HEK293 (cell line): ENCODE results near the gene VPS33A.

ENCODE experiments used
- CTCF ChIA-PET: fragments of 350-600 bp; formaldehyde crosslinking; extraction: SDS; loops from one replicate; lab custom pipeline; 2021; ENCODE audit warnings: antibody characterized with exemption; lab: Yijun Ruan, JAX
- POLR2A ChIA-PET: fragments of 300-600 bp; formaldehyde crosslinking; extraction: SDS; loops from one replicate; lab custom pipeline; 2020; ENCODE audit warnings: antibody characterized with exemption, inconsistent platforms; lab: Yijun Ruan, JAX
- H3K27ac ChIP-seq: fragments of 200-500 bp; sonication (Bioruptor generic); 2 replicates; pipeline ENCODE4 v1.5.1; 2014; ENCODE audit warnings: low read depth, low read length, control low read depth, inconsistent platforms; ENCODE audit errors: extremely low read depth
- H3K36me3 ChIP-seq, 2 experiments: fragments of 200-500 bp in 1 of 2; sonication (Bioruptor generic) in 1 of 2; 1 replicate in 1 of 2; 2 replicates in 1 of 2; pipeline ENCODE4 v1.5.1; 2014 to 2017; ENCODE audit warnings: inconsistent platforms in 2 of 2, low read length in 2 of 2; ENCODE audit not compliant: control insufficient read depth in 2 of 2, insufficient read depth in 1 of 2
- H3K4me1 ChIP-seq: fragments of 200-500 bp; sonication (Bioruptor generic); 2 replicates; pipeline ENCODE4 v1.5.1; 2014; ENCODE audit warnings: mild to moderate bottlenecking, low read length, inconsistent platforms; ENCODE audit not compliant: control insufficient read depth, insufficient read depth
- H3K4me3 ChIP-seq: 2 replicates; pipeline ENCODE4 v1.5.1; 2011; ENCODE audit warnings: low read depth, mild to moderate bottlenecking, control low read depth, low read length, moderate library complexity
- H3K9me3 ChIP-seq: fragments of 200-500 bp; sonication (Bioruptor generic); 2 replicates; pipeline ENCODE4 v1.5.1; 2014; ENCODE audit warnings: low read depth, low read length, inconsistent platforms; ENCODE audit not compliant: control insufficient read depth, insufficient read depth
- KLF16 ChIP-seq: fragments of 450-650 bp; formaldehyde crosslinking; IDR thresholded peaks from 2 replicates; pipeline ENCODE4 v1.5.1; 2017; ENCODE audit warnings: missing biosample characterization, missing genetic modification characterization
- OSR2 ChIP-seq: fragments of 450-650 bp; formaldehyde crosslinking; IDR thresholded peaks from 2 replicates; pipeline ENCODE4 v1.5.1; 2016; ENCODE audit warnings: missing biosample characterization, missing genetic modification characterization
- SP7 ChIP-seq: fragments of 450-650 bp; formaldehyde crosslinking; IDR thresholded peaks from 2 replicates; pipeline ENCODE4 v1.5.1; 2016; ENCODE audit warnings: missing biosample characterization, missing genetic modification characterization
- TRIM28 ChIP-seq: IDR thresholded peaks from 2 replicates; pipeline ENCODE4 v1.6.1; 2011; ENCODE audit warnings: low read length, control low read depth, borderline replicate concordance
- YY1 ChIP-seq: fragments of 450-650 bp; formaldehyde crosslinking; IDR thresholded peaks from 2 replicates; pipeline ENCODE4 v1.5.1; 2018; ENCODE audit warnings: missing biosample characterization, missing genetic modification characterization
- ZBTB21 ChIP-seq: fragments of 450-650 bp; formaldehyde crosslinking; IDR thresholded peaks from 2 replicates; pipeline ENCODE4 v1.5.1; 2017; ENCODE audit warnings: missing biosample characterization, missing genetic modification characterization
- ZNF132 ChIP-seq: fragments of 450-650 bp; formaldehyde crosslinking; IDR thresholded peaks from 2 replicates; pipeline ENCODE4 v1.5.1; 2017; ENCODE audit warnings: missing biosample characterization, missing genetic modification characterization, borderline replicate concordance
- ZNF16 ChIP-seq: fragments of 450-650 bp; formaldehyde crosslinking; IDR thresholded peaks from 2 replicates; pipeline ENCODE4 v1.5.1; 2016; ENCODE audit warnings: low read depth, missing biosample characterization, missing genetic modification characterization
- ZNF302 ChIP-seq: fragments of 450-650 bp; formaldehyde crosslinking; IDR thresholded peaks from 2 replicates; pipeline ENCODE4 v1.5.1; 2016; ENCODE audit warnings: missing biosample characterization, missing genetic modification characterization, low read depth
- ZNF335 ChIP-seq: fragments of 450-650 bp; formaldehyde crosslinking; conservative IDR thresholded peaks from 2 replicates; pipeline ENCODE4 v1.5.1; 2016; ENCODE audit warnings: missing biosample characterization, missing genetic modification characterization
- ZNF350 ChIP-seq: fragments of 450-650 bp; formaldehyde crosslinking; IDR thresholded peaks from 2 replicates; pipeline ENCODE4 v1.5.0; 2017; ENCODE audit warnings: missing biosample characterization, mild to moderate bottlenecking, missing genetic modification characterization
- ZNF426 ChIP-seq: fragments of 450-650 bp; formaldehyde crosslinking; IDR thresholded peaks from 2 replicates; pipeline ENCODE4 v1.5.1; 2017; ENCODE audit warnings: missing biosample characterization, missing genetic modification characterization, mild to moderate bottlenecking, inconsistent platforms, moderate library complexity
- ZNF558 ChIP-seq: fragments of 450-650 bp; formaldehyde crosslinking; IDR thresholded peaks from 2 replicates; pipeline ENCODE4 v1.5.1; 2016; ENCODE audit warnings: missing biosample characterization, missing genetic modification characterization
- ZNF600 ChIP-seq: fragments of 450-650 bp; formaldehyde crosslinking; IDR thresholded peaks from 2 replicates; pipeline ENCODE4 v1.5.1; 2016; ENCODE audit warnings: missing biosample characterization, missing genetic modification characterization
- ZNF660 ChIP-seq: fragments of 450-650 bp; IDR thresholded peaks from 2 replicates; pipeline ENCODE4 v1.5.1; 2018; ENCODE audit warnings: missing biosample characterization, mild to moderate bottlenecking, missing genetic modification characterization
- ZNF707 ChIP-seq: fragments of 450-650 bp; formaldehyde crosslinking; IDR thresholded peaks from 2 replicates; pipeline ENCODE4 v1.5.1; 2016; ENCODE audit warnings: missing biosample characterization, missing genetic modification characterization
- ZNF747 ChIP-seq: fragments of 450-650 bp; formaldehyde crosslinking; IDR thresholded peaks from 2 replicates; pipeline ENCODE4 v1.5.1; 2016; ENCODE audit warnings: missing biosample characterization, missing genetic modification characterization
- ZNF785 ChIP-seq: fragments of 450-650 bp; formaldehyde crosslinking; IDR thresholded peaks from 2 replicates; pipeline ENCODE4 v1.5.1; 2016; ENCODE audit warnings: missing biosample characterization, missing genetic modification characterization
- ZSCAN30 ChIP-seq: fragments of 450-650 bp; IDR thresholded peaks from 2 replicates; pipeline ENCODE4 v1.5.1; 2018; ENCODE audit warnings: missing biosample characterization, mild to moderate bottlenecking, missing genetic modification characterization, moderate library complexity
- TF ChIP-seq, protein P1 (sequence below): fragments of 450-650 bp; formaldehyde crosslinking; IDR thresholded peaks from 2 replicates; pipeline ENCODE4 v1.5.1; 2017; ENCODE audit warnings: missing biosample characterization, missing genetic modification characterization
- TF ChIP-seq, protein P2 (sequence below): fragments of 450-650 bp; formaldehyde crosslinking; IDR thresholded peaks from 2 replicates; pipeline ENCODE4 v1.5.1; 2016; ENCODE audit warnings: missing biosample characterization, missing genetic modification characterization, borderline replicate concordance
- TF ChIP-seq, protein P3 (sequence below): fragments of 450-650 bp; formaldehyde crosslinking; IDR thresholded peaks from 2 replicates; pipeline ENCODE4 v1.5.1; 2016; ENCODE audit warnings: missing biosample characterization, missing genetic modification characterization
- TF ChIP-seq, protein P4 (sequence below): fragments of 450-650 bp; formaldehyde crosslinking; IDR thresholded peaks from 2 replicates; pipeline ENCODE4 v1.5.1; 2016; ENCODE audit warnings: missing biosample characterization, missing genetic modification characterization

The VPS33A gene

DNA sequence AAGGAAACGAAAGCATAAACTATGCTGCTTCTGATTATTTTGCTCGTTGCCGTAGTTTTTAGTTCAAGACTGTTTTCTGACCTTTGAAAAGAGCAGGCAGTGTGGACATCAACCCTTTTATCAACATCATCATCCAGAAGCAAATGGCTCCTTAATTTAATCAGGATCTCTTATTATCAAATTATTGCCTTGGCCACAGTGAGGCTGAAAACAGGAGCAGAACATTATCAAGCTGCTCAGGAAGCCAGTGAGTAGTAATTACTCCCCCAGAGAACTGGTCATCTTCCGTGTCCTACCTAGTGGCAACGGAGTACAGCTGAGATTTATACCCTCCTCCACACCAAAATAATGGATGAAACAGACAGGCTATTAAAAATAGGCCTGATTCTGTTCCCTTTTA lies 38.2 kb downstream of the VPS33A start (continued):
- TF ChIP-seq, protein P1, sequence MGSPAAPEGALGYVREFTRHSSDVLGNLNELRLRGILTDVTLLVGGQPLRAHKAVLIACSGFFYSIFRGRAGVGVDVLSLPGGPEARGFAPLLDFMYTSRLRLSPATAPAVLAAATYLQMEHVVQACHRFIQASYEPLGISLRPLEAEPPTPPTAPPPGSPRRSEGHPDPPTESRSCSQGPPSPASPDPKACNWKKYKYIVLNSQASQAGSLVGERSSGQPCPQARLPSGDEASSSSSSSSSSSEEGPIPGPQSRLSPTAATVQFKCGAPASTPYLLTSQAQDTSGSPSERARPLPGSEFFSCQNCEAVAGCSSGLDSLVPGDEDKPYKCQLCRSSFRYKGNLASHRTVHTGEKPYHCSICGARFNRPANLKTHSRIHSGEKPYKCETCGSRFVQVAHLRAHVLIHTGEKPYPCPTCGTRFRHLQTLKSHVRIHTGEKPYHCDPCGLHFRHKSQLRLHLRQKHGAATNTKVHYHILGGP (tag by site-specific recombination): no peak
- TF ChIP-seq TRIM28 (no peak), YY1 (tag by site-specific recombination) (no peak)

DNA sequence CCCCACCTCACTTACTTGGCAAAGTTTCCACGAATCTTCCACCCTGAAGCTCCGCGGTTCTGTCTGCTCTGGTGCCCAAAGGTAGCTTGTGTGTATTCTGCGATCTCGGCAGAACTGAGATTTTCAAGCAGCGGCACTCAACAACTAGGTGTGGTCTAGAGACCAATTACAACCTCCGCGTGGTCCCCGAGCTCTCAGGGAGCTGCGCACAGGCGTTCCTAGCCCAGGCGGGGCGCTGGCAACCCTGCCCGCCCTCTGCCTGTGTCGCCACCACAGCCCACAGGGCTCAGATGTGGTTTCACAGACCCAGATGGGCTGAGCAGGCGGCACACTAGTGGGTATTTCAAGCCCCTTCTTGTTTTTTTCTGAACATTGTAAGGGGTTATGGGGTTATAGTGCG lies 39.0 kb downstream of the VPS33A start:
- TF ChIP-seq ZNF302 (tag by site-specific recombination) (no peak), ZNF747 (tag by site-specific recombination) (no peak), ZNF350 (tag by site-specific recombination) (no peak), ZSCAN30 (tag by site-specific recombination) (no peak), ZNF558 (tag by site-specific recombination) (no peak), ZNF707 (no peak), ZNF426 (no peak), ZNF335 (tag by site-specific recombination) (no peak), ZNF785 (tag by site-specific recombination) (no peak)
- TF ChIP-seq, protein P2, sequence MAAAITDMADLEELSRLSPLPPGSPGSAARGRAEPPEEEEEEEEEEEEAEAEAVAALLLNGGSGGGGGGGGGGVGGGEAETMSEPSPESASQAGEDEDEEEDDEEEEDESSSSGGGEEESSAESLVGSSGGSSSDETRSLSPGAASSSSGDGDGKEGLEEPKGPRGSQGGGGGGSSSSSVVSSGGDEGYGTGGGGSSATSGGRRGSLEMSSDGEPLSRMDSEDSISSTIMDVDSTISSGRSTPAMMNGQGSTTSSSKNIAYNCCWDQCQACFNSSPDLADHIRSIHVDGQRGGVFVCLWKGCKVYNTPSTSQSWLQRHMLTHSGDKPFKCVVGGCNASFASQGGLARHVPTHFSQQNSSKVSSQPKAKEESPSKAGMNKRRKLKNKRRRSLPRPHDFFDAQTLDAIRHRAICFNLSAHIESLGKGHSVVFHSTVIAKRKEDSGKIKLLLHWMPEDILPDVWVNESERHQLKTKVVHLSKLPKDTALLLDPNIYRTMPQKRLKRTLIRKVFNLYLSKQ: no peak
- TF ChIP-seq, protein P1 (tag by site-specific recombination): no peak
- H3K9me3 ChIP-seq: no peaks in the 10 kb centered on the region
- CTCF ChIA-PET: interaction anchor here (0.6 to 0.7 kb wide), 2 partner anchors 68 to 671 kb away, joined by 3 read pairs; no protein-coding TSS in a partner anchor
- peaks cover 13 to 40% of the 10 kb centered on the region in 2 experiments; a peak in 2 of 3 replicates for H3K36me3 ChIP-seq
- H3K27ac ChIP-seq: no peak overlapping the region
- H3K4me3 ChIP-seq: no peak overlapping the region
- POLR2A ChIA-PET: no interaction called here
- peaks cover 11% of the 10 kb centered on the region for H3K4me1 ChIP-seq

DNA sequence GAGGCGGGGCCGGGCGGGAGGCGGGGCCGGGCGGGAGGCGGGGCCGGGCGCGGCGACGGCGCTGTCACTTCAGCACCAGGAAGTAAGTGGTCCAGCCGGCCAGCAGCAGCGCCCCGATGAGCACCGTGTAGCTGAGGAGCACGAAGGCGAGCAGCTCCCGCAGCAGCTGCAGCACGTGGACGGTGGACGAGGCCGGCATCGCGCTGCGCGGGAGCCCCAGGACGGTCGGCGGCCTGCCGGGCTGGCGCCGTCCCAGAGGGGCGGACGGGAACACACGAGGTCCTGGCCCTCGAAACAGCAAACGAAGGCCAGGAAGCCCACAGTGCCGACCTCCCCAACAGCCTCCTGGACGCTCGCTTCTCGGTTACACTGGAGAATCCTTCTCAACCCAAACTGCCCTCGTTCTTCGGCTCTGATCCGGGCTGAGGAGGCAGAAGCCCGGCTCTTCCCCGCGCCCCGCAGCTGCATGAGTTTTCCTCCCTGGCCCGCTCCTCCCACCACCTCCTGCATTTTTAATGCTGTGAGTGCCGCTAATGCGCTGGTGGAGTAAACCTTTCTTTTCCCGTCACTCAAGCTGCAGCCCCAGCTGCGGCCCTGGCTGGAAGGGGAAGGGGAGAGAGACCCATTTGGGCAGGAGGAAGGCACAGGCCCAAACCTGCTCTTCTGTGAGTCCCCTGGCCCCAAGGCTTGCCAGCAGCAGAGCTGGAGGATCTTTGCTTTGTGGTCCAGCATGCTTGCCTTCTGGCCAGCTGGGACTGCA lies 39.7 kb downstream of the VPS33A start:
- Histone ChIP-seq H3K36me3 (peaks cover 16 to 40% of the 10 kb centered on the region in 2 experiments), H3K4me1 (peaks cover 11% of the 10 kb centered on the region), H3K4me3 (peak overlapping the region; percentile 29), H3K9me3 (no peaks in the 10 kb centered on the region), H3K27ac (no peak overlapping the region)
- ChIA-PET CTCF (interaction anchor here (0.7 kb wide), 1 partner anchor 68 kb away, joined by 3 read pairs; no protein-coding TSS in a partner anchor), POLR2A (interaction anchor here (0.6 to 2.2 kb wide), 15 partner anchors 10 to 1555 kb away, joined by 3 to 10 read pairs (median 5); partner anchors contain the start of genes B3GNT4, KNTC1, MLXIP and MPHOSPH9)
- peak; percentile 42; the same call in 1 of the 2 replicates for TF ChIP-seq ZNF600 (tag by site-specific recombination)
- TF ChIP-seq KLF16 (tag by site-specific recombination): peak; percentile 29; the same call in 1 of the 2 replicates
- TF ChIP-seq OSR2 (tag by site-specific recombination): 0 out of 2 replicates have a peak, but pooled peaks have one; percentile 29
- 0 out of 2 replicates have a peak, but pooled peaks have one; percentile 20 for TF ChIP-seq YY1 (tag by site-specific recombination)
- 0 out of 2 replicates have a peak, but pooled peaks have one; percentile 8 for TF ChIP-seq SP7
- TF ChIP-seq, protein P3, sequence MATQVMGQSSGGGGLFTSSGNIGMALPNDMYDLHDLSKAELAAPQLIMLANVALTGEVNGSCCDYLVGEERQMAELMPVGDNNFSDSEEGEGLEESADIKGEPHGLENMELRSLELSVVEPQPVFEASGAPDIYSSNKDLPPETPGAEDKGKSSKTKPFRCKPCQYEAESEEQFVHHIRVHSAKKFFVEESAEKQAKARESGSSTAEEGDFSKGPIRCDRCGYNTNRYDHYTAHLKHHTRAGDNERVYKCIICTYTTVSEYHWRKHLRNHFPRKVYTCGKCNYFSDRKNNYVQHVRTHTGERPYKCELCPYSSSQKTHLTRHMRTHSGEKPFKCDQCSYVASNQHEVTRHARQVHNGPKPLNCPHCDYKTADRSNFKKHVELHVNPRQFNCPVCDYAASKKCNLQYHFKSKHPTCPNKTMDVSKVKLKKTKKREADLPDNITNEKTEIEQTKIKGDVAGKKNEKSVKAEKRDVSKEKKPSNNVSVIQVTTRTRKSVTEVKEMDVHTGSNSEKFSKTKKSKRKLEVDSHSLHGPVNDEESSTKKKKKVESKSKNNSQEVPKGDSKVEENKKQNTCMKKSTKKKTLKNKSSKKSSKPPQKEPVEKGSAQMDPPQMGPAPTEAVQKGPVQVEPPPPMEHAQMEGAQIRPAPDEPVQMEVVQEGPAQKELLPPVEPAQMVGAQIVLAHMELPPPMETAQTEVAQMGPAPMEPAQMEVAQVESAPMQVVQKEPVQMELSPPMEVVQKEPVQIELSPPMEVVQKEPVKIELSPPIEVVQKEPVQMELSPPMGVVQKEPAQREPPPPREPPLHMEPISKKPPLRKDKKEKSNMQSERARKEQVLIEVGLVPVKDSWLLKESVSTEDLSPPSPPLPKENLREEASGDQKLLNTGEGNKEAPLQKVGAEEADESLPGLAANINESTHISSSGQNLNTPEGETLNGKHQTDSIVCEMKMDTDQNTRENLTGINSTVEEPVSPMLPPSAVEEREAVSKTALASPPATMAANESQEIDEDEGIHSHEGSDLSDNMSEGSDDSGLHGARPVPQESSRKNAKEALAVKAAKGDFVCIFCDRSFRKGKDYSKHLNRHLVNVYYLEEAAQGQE (tag by site-specific recombination): peak; percentile 89
- no peak for TF ChIP-seq ZBTB21 (tag by site-specific recombination)
- no peak for TF ChIP-seq ZNF16 (tag by site-specific recombination)
- no peak for TF ChIP-seq ZNF132
- TF ChIP-seq, protein P4, sequence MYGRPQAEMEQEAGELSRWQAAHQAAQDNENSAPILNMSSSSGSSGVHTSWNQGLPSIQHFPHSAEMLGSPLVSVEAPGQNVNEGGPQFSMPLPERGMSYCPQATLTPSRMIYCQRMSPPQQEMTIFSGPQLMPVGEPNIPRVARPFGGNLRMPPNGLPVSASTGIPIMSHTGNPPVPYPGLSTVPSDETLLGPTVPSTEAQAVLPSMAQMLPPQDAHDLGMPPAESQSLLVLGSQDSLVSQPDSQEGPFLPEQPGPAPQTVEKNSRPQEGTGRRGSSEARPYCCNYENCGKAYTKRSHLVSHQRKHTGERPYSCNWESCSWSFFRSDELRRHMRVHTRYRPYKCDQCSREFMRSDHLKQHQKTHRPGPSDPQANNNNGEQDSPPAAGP (tag by site-specific recombination): peak; percentile 28; the same call in 1 of the 2 replicates
- peak; percentile 68; the same call in 1 of the 2 replicates for TF ChIP-seq ZNF660
